H1 (cell line): Measurements from ENCODE around the gene UBQLNL. TPM values are rescaled to one million over a fixed set of nuclear protein-coding genes. Genes with fewer than 3 reads are reported as not detected.

Experiments used
- CTCF ChIA-PET: fragments of 300-600 bp; sonication (Branson Sonifier 250); formaldehyde crosslinking; loops from one replicate; lab custom pipeline; 2021; ENCODE audit not compliant: partially characterized antibody; lab: Charles Lee
- POLR2A ChIA-PET: fragments of 300-600 bp; sonication (Branson Sonifier 250); formaldehyde crosslinking; loops from one replicate; lab custom pipeline; 2021; ENCODE audit warnings: inconsistent platforms; ENCODE audit not compliant: partially characterized antibody; lab: Charles Lee
- DNase-seq, 2 experiments: peaks; one replicate each; pipeline versions ENCODE4 v3.0.0 to v3.0.0-alpha.2; 2010 to 2022; ENCODE audit warnings: low spot score in 2 of 2, low read depth in 1 of 2, mixed read lengths in 1 of 2
- FAIRE-seq: peaks from 2 replicates; lab custom pipeline; 2011; peaks lifted over from hg19 to GRCh38; lab: Jason Lieb, UNC
- H2AFZ ChIP-seq: 2 replicates; pipeline ENCODE4 v1.8.1; 2012; ENCODE audit warnings: low read length, inconsistent platforms
- H2AK5ac ChIP-seq: 2 replicates; pipeline ENCODE4 v1.6.1; 2013; ENCODE audit warnings: low read depth, low read length
- H2BK120ac ChIP-seq: replicated peaks from 2 replicates; pipeline ENCODE3; 2013; ENCODE audit warnings: low read depth, low read length, inconsistent platforms
- H2BK12ac ChIP-seq: 2 replicates; pipeline ENCODE4 v1.6.1; 2013; ENCODE audit warnings: low read depth, low read length
- H2BK15ac ChIP-seq: 2 replicates; pipeline ENCODE4 v1.6.1; 2013; ENCODE audit warnings: low read length
- H2BK20ac ChIP-seq: 2 replicates; pipeline ENCODE4 v1.6.1; 2013; ENCODE audit warnings: low read length
- H2BK5ac ChIP-seq: 2 replicates; pipeline ENCODE4 v1.6.1; 2013; ENCODE audit warnings: low read depth, low read length
- H3K14ac ChIP-seq: 2 replicates; pipeline ENCODE4 v1.6.1; 2013; ENCODE audit warnings: inconsistent platforms; ENCODE audit not compliant: insufficient read length
- H3K18ac ChIP-seq: 2 replicates; pipeline ENCODE4 v1.6.1; 2013; ENCODE audit warnings: low read length; ENCODE audit errors: extremely low read depth
- H3K23ac ChIP-seq: 2 replicates; pipeline ENCODE4 v1.6.1; 2013; ENCODE audit warnings: inconsistent platforms; ENCODE audit not compliant: insufficient read length
- H3K23me2 ChIP-seq: 2 replicates; pipeline ENCODE4 v1.6.1; 2013; ENCODE audit warnings: low read depth, low read length
- H3K27ac ChIP-seq: 2 replicates; pipeline ENCODE4 v1.6.1; 2011; ENCODE audit warnings: low read depth, low read length, inconsistent platforms
- H3K27me3 ChIP-seq, 4 experiments: replicated peaks in 1 of 4; 1 replicate in 1 of 4; 2 replicates in 3 of 4; pipeline versions ENCODE4 v1.6.1 to v1.8.1; 2011 to 2013; ENCODE audit warnings: low read length in 3 of 4, mild to moderate bottlenecking in 3 of 4, inconsistent platforms in 2 of 4, mixed read lengths in 2 of 4, moderate library complexity in 1 of 4; ENCODE audit not compliant: control insufficient read depth in 3 of 4, insufficient read depth in 3 of 4; ENCODE audit errors: extremely low read depth in 1 of 4
- H3K36me3 ChIP-seq, 4 experiments: 2 replicates each; pipeline versions ENCODE4 v1.6.1 to v1.8.1; 2011 to 2013; ENCODE audit warnings: mild to moderate bottlenecking in 4 of 4, low read length in 3 of 4, moderate library complexity in 2 of 4, control low read depth in 1 of 4, inconsistent platforms in 1 of 4; ENCODE audit not compliant: insufficient read depth in 4 of 4, control insufficient read depth in 2 of 4
- H3K4ac ChIP-seq: replicated peaks from 2 replicates; pipeline ENCODE3; 2013; ENCODE audit warnings: low read length, low read depth, mixed read lengths, inconsistent platforms; ENCODE audit not compliant: insufficient read length
- H3K4me1 ChIP-seq, 4 experiments: replicated peaks in 1 of 4; 1 replicate in 1 of 4; 2 replicates in 3 of 4; pipeline versions ENCODE4 v1.6.1 to v1.8.1; 2011 to 2013; ENCODE audit warnings: low read length in 3 of 4, inconsistent platforms in 2 of 4, mixed read lengths in 1 of 4; ENCODE audit not compliant: insufficient read depth in 4 of 4, control insufficient read depth in 3 of 4
- H3K4me2 ChIP-seq, 2 experiments: 2 replicates each; pipeline versions ENCODE4 v1.6.1 to v1.8.1; 2011 to 2013; ENCODE audit warnings: low read depth in 2 of 2, low read length in 2 of 2, control low read depth in 1 of 2, inconsistent platforms in 1 of 2, mild to moderate bottlenecking in 1 of 2; ENCODE audit not compliant: insufficient read depth in 1 of 2
- H3K4me3 ChIP-seq, 4 experiments: fragments of 200-600, 300-600 bp in 1 of 4; sonication (generic), shearing (Covaris generic), sonication (Bioruptor Twin) in 1 of 4; 2 replicates each; pipeline versions ENCODE4 v1.5.1 to v1.8.1; 2011 to 2016; ENCODE audit warnings: low read length in 4 of 4, low read depth in 3 of 4, control low read depth in 2 of 4, inconsistent platforms in 2 of 4, mild to moderate bottlenecking in 2 of 4, mixed read lengths in 1 of 4, moderate library complexity in 1 of 4; ENCODE audit not compliant: insufficient read depth in 2 of 4; ENCODE audit errors: extremely low read depth in 1 of 4
- H3K56ac ChIP-seq: replicated peaks from 2 replicates; pipeline ENCODE3; 2013; ENCODE audit warnings: low read depth, mild to moderate bottlenecking, mixed read lengths, low read length, inconsistent platforms; ENCODE audit not compliant: insufficient read length
- H3K79me1 ChIP-seq: 2 replicates; pipeline ENCODE4 v1.6.1; 2013; ENCODE audit warnings: low read depth, low read length, control low read depth
- H3K79me2 ChIP-seq, 2 experiments: 2 replicates each; pipeline versions ENCODE4 v1.6.1 to v1.8.1; 2012 to 2013; ENCODE audit warnings: low read length in 2 of 2, mild to moderate bottlenecking in 2 of 2, inconsistent platforms in 1 of 2; ENCODE audit not compliant: insufficient read depth in 2 of 2, control insufficient read depth in 1 of 2
- H3K9ac ChIP-seq, 4 experiments: replicated peaks in 1 of 4; 1 replicate in 1 of 4; 2 replicates in 3 of 4; pipeline versions ENCODE4 v1.6.1 to v1.8.1; 2011 to 2013; ENCODE audit warnings: low read depth in 3 of 4, low read length in 3 of 4, control low read depth in 2 of 4, mild to moderate bottlenecking in 2 of 4, moderate library complexity in 2 of 4, inconsistent platforms in 1 of 4; ENCODE audit errors: extremely low read depth in 1 of 4
- H3K9me3 ChIP-seq, 2 experiments: 2 replicates each; pipeline versions ENCODE4 v1.6.1 to v1.8.1; 2012 to 2013; ENCODE audit warnings: mild to moderate bottlenecking in 2 of 2, moderate library complexity in 2 of 2, control low read depth in 1 of 2, inconsistent platforms in 1 of 2, low read depth in 1 of 2, low read length in 1 of 2, mixed read lengths in 1 of 2; ENCODE audit not compliant: insufficient read depth in 2 of 2
- H4K20me1 ChIP-seq, 2 experiments: replicated peaks in 1 of 2; 2 replicates each; pipeline versions ENCODE3 to v1.8.1; 2011 to 2013; ENCODE audit warnings: inconsistent platforms in 2 of 2, low read length in 2 of 2, mild to moderate bottlenecking in 1 of 2; ENCODE audit not compliant: insufficient read depth in 2 of 2, control insufficient read depth in 1 of 2
- H4K5ac ChIP-seq: 2 replicates; pipeline ENCODE4 v1.6.1; 2013; ENCODE audit warnings: low read length, low read depth, mixed read lengths, inconsistent platforms; ENCODE audit not compliant: insufficient read length
- H4K8ac ChIP-seq: 2 replicates; pipeline ENCODE4 v1.8.0; 2013; ENCODE audit warnings: mild to moderate bottlenecking, moderate library complexity, low read length, inconsistent platforms; ENCODE audit not compliant: insufficient read depth; ENCODE audit errors: extremely low read depth
- H4K91ac ChIP-seq: replicated peaks from 2 replicates; pipeline ENCODE3; 2013; ENCODE audit warnings: low read length, mixed read lengths, inconsistent platforms; ENCODE audit not compliant: insufficient read length
- BRCA1 ChIP-seq: IDR thresholded peaks from 2 replicates; pipeline ENCODE4 v1.6.1; 2012; ENCODE audit warnings: low read depth, low read length, improper control_type of control experiment
- CREB1 ChIP-seq: IDR thresholded peaks from 2 replicates; pipeline ENCODE4 v1.6.1; 2012; ENCODE audit warnings: inconsistent platforms
- EP300 ChIP-seq, 2 experiments: IDR thresholded peaks; 1 replicate in 1 of 2; 2 replicates in 1 of 2; pipeline ENCODE4 v1.6.1; 2011 to 2012; ENCODE audit warnings: low read depth in 2 of 2, low read length in 2 of 2, mild to moderate bottlenecking in 2 of 2, borderline replicate concordance in 1 of 2, inconsistent platforms in 1 of 2, moderate library complexity in 1 of 2
- HDAC2 ChIP-seq, 2 experiments: fragments of 300-600 bp in 1 of 2; sonication (generic) in 1 of 2; IDR thresholded peaks; 2 replicates each; pipeline ENCODE4 v1.6.1; 2011 to 2012; ENCODE audit warnings: low read depth in 2 of 2, low read length in 2 of 2, mild to moderate bottlenecking in 2 of 2, moderate library complexity in 2 of 2, borderline replicate concordance in 1 of 2, inconsistent platforms in 1 of 2
- KDM4A ChIP-seq: IDR thresholded peaks from one replicate; pipeline ENCODE4 v1.7.1; 2012; ENCODE audit warnings: low read depth, mild to moderate bottlenecking, moderate library complexity, low read length, inconsistent platforms; ENCODE audit not compliant: severe bottlenecking
- KDM5A ChIP-seq: fragments of 200-600 bp; IDR thresholded peaks from 2 replicates; pipeline ENCODE4 v1.7.1; 2012; ENCODE audit warnings: mild to moderate bottlenecking, low read length, inconsistent platforms, mixed read lengths
- PHF8 ChIP-seq: fragments of 200-600 bp; sonication (generic); conservative IDR thresholded peaks from 2 replicates; pipeline ENCODE4 v1.7.1; 2012; ENCODE audit warnings: low read depth, mild to moderate bottlenecking, inconsistent platforms, low read length, moderate library complexity
- POLR2AphosphoS5 ChIP-seq: IDR thresholded peaks from 2 replicates; pipeline ENCODE4 v1.6.1; 2011; ENCODE audit warnings: low read depth, low read length
- SRF ChIP-seq: IDR thresholded peaks from 2 replicates; pipeline ENCODE4 v1.6.1; 2011; ENCODE audit warnings: mild to moderate bottlenecking, low read depth, low read length, moderate library complexity
- SUZ12 ChIP-seq: fragments of 200-600 bp; sonication (generic); IDR thresholded peaks from 2 replicates; pipeline ENCODE4 v1.6.1; 2012; ENCODE audit warnings: mild to moderate bottlenecking, inconsistent platforms, low read length, moderate library complexity, mixed read lengths
- TAF1 ChIP-seq: IDR thresholded peaks from 2 replicates; pipeline ENCODE4 v1.6.1; 2011; ENCODE audit warnings: mild to moderate bottlenecking, low read depth, low read length
- TBP ChIP-seq: IDR thresholded peaks from 2 replicates; pipeline ENCODE4 v1.6.1; 2011; ENCODE audit warnings: low read depth, low read length, improper control_type of control experiment
- WGBS, 2 experiments: shearing (Covaris generic) in 1 of 2; methylation state at CpG; one replicate each; pipeline versions ENCODE4 v1.1.6 to v1.1.7; 2013 to 2015; ENCODE audit warnings: low lambda C conversion rate in 2 of 2, mixed read lengths in 2 of 2, inconsistent platforms in 1 of 2, low coverage in 1 of 2, missing lambda C conversion rate in 1 of 2; ENCODE audit not compliant: insufficient replicate concordance in 2 of 2, insufficient coverage in 1 of 2, insufficient read length in 1 of 2; ENCODE audit errors: extremely low coverage in 1 of 2, missing lambda C conversion rate in 1 of 2; 5-methylcytosine and 5-hydroxymethylcytosine counted together
- polyA plus RNA-seq, 7 experiments: library from polyadenylated mRNA; depleted of rRNA in 3 of 7; stranded (reverse) in 5 of 7; unstranded in 2 of 7; fragments of >200 nt in 5 of 7; fragments of 200-250 nt in 2 of 7; gene quantifications; 1 replicate in 5 of 7; 2 replicates in 1 of 7; 4 replicates in 1 of 7; pipeline versions ENCODE4 v1.2.1 to v1.2.3, GENCODE V29; 2011 to 2013; ENCODE audit warnings: missing spikeins in 2 of 7, mixed read lengths in 2 of 7
- total RNA-seq: library from RNA; stranded (reverse); fragmentation: NEBNext Ultra II Directional; extraction: Animal tissue kit (Norgen Biotek cat#: 25700); gene quantifications from 2 replicates; pipeline ENCODE4 v1.2.1, GENCODE V29; 2021
- TF ChIP-seq, protein P1 (sequence below): IDR thresholded peaks from 2 replicates; pipeline ENCODE4 v1.6.1; 2011; ENCODE audit warnings: low read length, improper control_type of control experiment

The UBQLNL gene
- total and polyA plus RNA-seq, 2 of the 8 experiments (the other 6 are each of a cell fraction or from before 2014, with no cell fraction given), result 0.35 TPM; not detected in 1

DNA sequence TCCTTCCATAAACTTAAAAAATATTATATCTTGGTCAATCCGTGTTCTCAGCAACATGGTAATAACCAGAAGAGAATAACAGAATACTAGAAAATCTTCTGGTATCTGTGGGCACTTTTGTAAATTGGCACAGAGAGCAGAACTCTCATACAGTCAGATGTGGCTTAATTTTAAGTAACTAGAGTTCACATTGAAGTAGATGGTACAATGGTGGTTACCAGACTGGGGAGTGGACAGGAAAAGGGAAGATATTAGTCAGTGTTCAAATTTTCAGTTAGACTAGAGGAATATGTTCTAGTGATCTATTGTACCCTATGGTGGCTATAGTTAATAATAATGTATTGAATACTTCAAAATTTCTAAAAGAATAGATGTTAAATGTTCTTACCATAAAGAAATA, 24.9 kb upstream of the UBQLNL start:
- Histone ChIP-seq H2AK5ac (no peak overlapping the region), H3K27me3 (no peaks in the 10 kb centered on the region), H3K9me3 (no peaks in the 10 kb centered on the region), H4K20me1 (no peaks in the 10 kb centered on the region), H2BK20ac (no peak overlapping the region), H3K79me2 (no peaks in the 10 kb centered on the region), H3K14ac (no peak overlapping the region), H2BK120ac (no peak overlapping the region), H2BK15ac (no peak overlapping the region), H4K8ac (no peak overlapping the region), H3K27ac (no peak overlapping the region), H3K23ac (no peak overlapping the region), H3K56ac (no peak overlapping the region), H3K79me1 (no peaks in the 10 kb centered on the region), H2AFZ (no peak overlapping the region), H3K4ac (no peak overlapping the region), H2BK5ac (no peak overlapping the region), H3K23me2 (no peaks in the 10 kb centered on the region), H3K4me3 (no peak overlapping the region), H3K4me1 (no peaks in the 10 kb centered on the region), H3K36me3 (no peaks in the 10 kb centered on the region), H4K5ac (no peak overlapping the region), H3K18ac (no peak overlapping the region), H3K4me2 (no peak overlapping the region), H4K91ac (no peak overlapping the region), H2BK12ac (no peak overlapping the region), H3K9ac (no peak overlapping the region)
- WGBS, 2 experiments, result 74% methylated on average over 1 of the region's 1 CpG; no CpG with 5 or more reads in 1 of the 2 experiments
- ChIA-PET POLR2A (no interaction called here), CTCF (interaction anchor here (1.2 kb wide), 1 partner anchor 12 kb away, joined by 3 read pairs; no protein-coding TSS in a partner anchor)
- DNase-seq (no peak), FAIRE-seq (no peak)
- TF ChIP-seq HDAC2 (IDR thresholded peaks at IDR 0.05; ENCODE audit: borderline replicate concordance in 1 of 2, low read depth in 2 of 2, low read length in 2 of 2) (no peak), CREB1 (no peak), SRF (no peak), KDM4A (no peak), PHF8 (no peak), EP300 (IDR thresholded peaks at IDR 0.05; ENCODE audit: borderline replicate concordance in 1 of 2, low read depth in 2 of 2, low read length in 2 of 2) (no peak), TBP (no peak), POLR2AphosphoS5 (no peak), SUZ12 (no peak), TAF1 (no peak), KDM5A (no peak), BRCA1 (no peak)
- TF ChIP-seq, protein P1, sequence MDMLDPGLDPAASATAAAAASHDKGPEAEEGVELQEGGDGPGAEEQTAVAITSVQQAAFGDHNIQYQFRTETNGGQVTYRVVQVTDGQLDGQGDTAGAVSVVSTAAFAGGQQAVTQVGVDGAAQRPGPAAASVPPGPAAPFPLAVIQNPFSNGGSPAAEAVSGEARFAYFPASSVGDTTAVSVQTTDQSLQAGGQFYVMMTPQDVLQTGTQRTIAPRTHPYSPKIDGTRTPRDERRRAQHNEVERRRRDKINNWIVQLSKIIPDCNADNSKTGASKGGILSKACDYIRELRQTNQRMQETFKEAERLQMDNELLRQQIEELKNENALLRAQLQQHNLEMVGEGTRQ, result no peak
